ENCODE data around the gene NEK4. TPM values are rescaled to one million over a fixed set of nuclear protein-coding genes. Genes with fewer than 3 reads are reported as not detected.

Gene NEK4
- total and polyA plus RNA-seq, 2 of the 13 experiments (the other 11 are each of a cell fraction or from before 2014, with no cell fraction given), result 16.5 to 38.0 TPM

DNA sequence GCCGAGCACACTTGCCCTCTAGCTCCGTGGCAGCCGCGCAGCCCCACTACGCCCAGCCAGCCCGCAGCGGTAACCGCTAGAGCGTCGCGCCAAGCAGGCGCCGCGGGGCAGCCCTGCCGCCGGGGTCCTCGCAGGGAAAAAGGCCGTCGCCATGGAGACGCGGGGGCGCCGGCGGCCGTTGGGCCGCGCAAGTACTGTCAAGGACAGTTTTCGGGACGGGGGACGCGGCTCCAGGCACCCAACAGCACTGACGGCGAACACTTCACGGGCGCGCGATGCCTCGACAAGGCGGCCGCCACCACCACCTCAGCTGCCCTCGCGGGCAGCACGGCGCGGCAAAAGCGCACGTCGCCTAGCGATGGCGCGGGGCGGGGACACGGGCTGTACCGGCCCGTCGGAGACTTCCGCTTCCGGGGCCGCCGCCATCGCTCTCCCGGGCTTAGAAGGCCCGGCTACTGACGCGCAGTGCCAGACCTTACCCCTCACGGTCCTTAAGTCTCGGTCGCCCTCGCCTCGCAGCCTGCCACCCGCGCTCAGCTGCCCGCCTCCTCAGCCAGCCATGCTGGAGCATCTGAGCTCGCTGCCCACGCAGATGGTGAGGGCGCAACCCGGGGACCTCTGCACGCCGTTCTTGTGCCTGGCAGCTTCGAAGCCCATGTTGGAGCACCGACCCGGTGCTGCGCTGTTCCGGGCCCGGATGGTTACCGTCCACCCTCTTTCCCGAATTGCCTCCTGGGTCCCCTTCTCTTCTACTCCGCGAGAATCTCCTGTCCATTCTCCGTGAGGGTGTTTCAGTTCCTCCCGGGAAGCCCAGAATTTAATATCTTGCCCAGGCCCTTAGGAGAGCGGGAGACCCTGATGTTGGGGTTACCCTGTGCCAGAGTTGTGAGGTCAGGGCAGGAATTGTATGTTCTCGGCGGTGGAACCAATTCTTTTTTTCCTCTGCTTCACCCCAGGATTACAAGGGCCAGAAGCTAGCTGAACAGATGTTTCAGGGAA, 64.8 kb downstream of the NEK4 start, which contains the start of the genes GLT8D1 and SPCS1 (continued):
- TF ChIP-seq RBM39 (IDR thresholded peaks at IDR 0.05; ENCODE audit: low read depth, low read length, poor library complexity, severe bottlenecking), result peak; percentile 68
- TF ChIP-seq, protein P1, sequence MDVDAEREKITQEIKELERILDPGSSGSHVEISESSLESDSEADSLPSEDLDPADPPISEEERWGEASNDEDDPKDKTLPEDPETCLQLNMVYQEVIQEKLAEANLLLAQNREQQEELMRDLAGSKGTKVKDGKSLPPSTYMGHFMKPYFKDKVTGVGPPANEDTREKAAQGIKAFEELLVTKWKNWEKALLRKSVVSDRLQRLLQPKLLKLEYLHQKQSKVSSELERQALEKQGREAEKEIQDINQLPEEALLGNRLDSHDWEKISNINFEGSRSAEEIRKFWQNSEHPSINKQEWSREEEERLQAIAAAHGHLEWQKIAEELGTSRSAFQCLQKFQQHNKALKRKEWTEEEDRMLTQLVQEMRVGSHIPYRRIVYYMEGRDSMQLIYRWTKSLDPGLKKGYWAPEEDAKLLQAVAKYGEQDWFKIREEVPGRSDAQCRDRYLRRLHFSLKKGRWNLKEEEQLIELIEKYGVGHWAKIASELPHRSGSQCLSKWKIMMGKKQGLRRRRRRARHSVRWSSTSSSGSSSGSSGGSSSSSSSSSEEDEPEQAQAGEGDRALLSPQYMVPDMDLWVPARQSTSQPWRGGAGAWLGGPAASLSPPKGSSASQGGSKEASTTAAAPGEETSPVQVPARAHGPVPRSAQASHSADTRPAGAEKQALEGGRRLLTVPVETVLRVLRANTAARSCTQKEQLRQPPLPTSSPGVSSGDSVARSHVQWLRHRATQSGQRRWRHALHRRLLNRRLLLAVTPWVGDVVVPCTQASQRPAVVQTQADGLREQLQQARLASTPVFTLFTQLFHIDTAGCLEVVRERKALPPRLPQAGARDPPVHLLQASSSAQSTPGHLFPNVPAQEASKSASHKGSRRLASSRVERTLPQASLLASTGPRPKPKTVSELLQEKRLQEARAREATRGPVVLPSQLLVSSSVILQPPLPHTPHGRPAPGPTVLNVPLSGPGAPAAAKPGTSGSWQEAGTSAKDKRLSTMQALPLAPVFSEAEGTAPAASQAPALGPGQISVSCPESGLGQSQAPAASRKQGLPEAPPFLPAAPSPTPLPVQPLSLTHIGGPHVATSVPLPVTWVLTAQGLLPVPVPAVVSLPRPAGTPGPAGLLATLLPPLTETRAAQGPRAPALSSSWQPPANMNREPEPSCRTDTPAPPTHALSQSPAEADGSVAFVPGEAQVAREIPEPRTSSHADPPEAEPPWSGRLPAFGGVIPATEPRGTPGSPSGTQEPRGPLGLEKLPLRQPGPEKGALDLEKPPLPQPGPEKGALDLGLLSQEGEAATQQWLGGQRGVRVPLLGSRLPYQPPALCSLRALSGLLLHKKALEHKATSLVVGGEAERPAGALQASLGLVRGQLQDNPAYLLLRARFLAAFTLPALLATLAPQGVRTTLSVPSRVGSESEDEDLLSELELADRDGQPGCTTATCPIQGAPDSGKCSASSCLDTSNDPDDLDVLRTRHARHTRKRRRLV (CRISPR knock-in tag; IDR thresholded peaks at IDR 0.05), result no peak
- peak; percentile 56; the same call in 1 of the 2 replicates for TF ChIP-seq ZSCAN9 (CRISPR knock-in tag; IDR thresholded peaks at IDR 0.05; ENCODE audit: borderline replicate concordance)
- TF ChIP-seq, protein P2, sequence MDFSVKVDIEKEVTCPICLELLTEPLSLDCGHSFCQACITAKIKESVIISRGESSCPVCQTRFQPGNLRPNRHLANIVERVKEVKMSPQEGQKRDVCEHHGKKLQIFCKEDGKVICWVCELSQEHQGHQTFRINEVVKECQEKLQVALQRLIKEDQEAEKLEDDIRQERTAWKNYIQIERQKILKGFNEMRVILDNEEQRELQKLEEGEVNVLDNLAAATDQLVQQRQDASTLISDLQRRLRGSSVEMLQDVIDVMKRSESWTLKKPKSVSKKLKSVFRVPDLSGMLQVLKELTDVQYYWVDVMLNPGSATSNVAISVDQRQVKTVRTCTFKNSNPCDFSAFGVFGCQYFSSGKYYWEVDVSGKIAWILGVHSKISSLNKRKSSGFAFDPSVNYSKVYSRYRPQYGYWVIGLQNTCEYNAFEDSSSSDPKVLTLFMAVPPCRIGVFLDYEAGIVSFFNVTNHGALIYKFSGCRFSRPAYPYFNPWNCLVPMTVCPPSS (IDR thresholded peaks at IDR 0.05), result no peak
- TF ChIP-seq HIVEP1 (CRISPR knock-in tag; IDR thresholded peaks at IDR 0.05), result peak; percentile 62; the same call in 1 of the 2 replicates
- peak; percentile 83 for TF ChIP-seq MYC (CRISPR knock-in tag; IDR thresholded peaks at IDR 0.05; ENCODE audit: borderline replicate concordance)
- TF ChIP-seq, protein P3, sequence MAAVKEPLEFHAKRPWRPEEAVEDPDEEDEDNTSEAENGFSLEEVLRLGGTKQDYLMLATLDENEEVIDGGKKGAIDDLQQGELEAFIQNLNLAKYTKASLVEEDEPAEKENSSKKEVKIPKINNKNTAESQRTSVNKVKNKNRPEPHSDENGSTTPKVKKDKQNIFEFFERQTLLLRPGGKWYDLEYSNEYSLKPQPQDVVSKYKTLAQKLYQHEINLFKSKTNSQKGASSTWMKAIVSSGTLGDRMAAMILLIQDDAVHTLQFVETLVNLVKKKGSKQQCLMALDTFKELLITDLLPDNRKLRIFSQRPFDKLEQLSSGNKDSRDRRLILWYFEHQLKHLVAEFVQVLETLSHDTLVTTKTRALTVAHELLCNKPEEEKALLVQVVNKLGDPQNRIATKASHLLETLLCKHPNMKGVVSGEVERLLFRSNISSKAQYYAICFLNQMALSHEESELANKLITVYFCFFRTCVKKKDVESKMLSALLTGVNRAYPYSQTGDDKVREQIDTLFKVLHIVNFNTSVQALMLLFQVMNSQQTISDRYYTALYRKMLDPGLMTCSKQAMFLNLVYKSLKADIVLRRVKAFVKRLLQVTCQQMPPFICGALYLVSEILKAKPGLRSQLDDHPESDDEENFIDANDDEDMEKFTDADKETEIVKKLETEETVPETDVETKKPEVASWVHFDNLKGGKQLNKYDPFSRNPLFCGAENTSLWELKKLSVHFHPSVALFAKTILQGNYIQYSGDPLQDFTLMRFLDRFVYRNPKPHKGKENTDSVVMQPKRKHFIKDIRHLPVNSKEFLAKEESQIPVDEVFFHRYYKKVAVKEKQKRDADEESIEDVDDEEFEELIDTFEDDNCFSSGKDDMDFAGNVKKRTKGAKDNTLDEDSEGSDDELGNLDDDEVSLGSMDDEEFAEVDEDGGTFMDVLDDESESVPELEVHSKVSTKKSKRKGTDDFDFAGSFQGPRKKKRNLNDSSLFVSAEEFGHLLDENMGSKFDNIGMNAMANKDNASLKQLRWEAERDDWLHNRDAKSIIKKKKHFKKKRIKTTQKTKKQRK (IDR thresholded peaks at IDR 0.05; ENCODE audit: low read length), result no peak
- TF ChIP-seq, protein P4, sequence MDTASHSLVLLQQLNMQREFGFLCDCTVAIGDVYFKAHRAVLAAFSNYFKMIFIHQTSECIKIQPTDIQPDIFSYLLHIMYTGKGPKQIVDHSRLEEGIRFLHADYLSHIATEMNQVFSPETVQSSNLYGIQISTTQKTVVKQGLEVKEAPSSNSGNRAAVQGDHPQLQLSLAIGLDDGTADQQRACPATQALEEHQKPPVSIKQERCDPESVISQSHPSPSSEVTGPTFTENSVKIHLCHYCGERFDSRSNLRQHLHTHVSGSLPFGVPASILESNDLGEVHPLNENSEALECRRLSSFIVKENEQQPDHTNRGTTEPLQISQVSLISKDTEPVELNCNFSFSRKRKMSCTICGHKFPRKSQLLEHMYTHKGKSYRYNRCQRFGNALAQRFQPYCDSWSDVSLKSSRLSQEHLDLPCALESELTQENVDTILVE (CRISPR knock-in tag; IDR thresholded peaks at IDR 0.05), result peak; percentile 58; the same call in 1 of the 2 replicates
- TF ChIP-seq, protein P5, sequence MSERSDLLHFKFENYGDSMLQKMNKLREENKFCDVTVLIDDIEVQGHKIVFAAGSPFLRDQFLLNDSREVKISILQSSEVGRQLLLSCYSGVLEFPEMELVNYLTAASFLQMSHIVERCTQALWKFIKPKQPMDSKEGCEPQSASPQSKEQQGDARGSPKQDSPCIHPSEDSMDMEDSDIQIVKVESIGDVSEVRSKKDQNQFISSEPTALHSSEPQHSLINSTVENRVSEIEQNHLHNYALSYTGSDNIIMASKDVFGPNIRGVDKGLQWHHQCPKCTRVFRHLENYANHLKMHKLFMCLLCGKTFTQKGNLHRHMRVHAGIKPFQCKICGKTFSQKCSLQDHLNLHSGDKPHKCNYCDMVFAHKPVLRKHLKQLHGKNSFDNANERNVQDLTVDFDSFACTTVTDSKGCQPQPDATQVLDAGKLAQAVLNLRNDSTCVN (CRISPR knock-in tag; IDR thresholded peaks at IDR 0.05; ENCODE audit: borderline replicate concordance), result 0 out of 2 replicates have a peak, but pooled peaks have one; percentile 18
- TF ChIP-seq, protein P6, sequence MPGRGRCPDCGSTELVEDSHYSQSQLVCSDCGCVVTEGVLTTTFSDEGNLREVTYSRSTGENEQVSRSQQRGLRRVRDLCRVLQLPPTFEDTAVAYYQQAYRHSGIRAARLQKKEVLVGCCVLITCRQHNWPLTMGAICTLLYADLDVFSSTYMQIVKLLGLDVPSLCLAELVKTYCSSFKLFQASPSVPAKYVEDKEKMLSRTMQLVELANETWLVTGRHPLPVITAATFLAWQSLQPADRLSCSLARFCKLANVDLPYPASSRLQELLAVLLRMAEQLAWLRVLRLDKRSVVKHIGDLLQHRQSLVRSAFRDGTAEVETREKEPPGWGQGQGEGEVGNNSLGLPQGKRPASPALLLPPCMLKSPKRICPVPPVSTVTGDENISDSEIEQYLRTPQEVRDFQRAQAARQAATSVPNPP (CRISPR knock-in tag; IDR thresholded peaks at IDR 0.05), result 0 out of 2 replicates have a peak, but pooled peaks have one; percentile 24
- 0 out of 2 replicates have a peak, but pooled peaks have one; percentile 51 for TF ChIP-seq HNRNPL (IDR thresholded peaks at IDR 0.05; ENCODE audit: low read depth, low read length)
- TF ChIP-seq ZNF431 (CRISPR knock-in tag; IDR thresholded peaks at IDR 0.05; ENCODE audit: borderline replicate concordance, low read depth), result peak; percentile 58; the same call in 1 of the 2 replicates
- no peak for TF ChIP-seq SMARCE1 (IDR thresholded peaks at IDR 0.05; ENCODE audit: borderline replicate concordance)

Data from HepG2 (cell line).